HepG2 (cell line): Measurements from ENCODE around the gene CCDC57. TPM values are rescaled to one million over a fixed set of nuclear protein-coding genes. Genes with fewer than 3 reads are reported as not detected.
A peak's percentile ranks its signal among the peaks of the same experiment; 100 is the strongest.

Source experiments
- BCL6 ChIP-seq: IDR thresholded peaks from 2 replicates; pipeline ENCODE4 v1.6.1; 2016; ENCODE audit warnings: missing genetic modification reagents, missing compliant biosample characterization
- CENPX ChIP-seq: sonication (generic); formaldehyde crosslinking; IDR thresholded peaks from 2 replicates; pipeline ENCODE4 v1.9.0; 2021; ENCODE audit warnings: mild to moderate bottlenecking, missing genetic modification reagents, moderate library complexity
- HNF4G ChIP-seq, 2 experiments: sonication (generic) in 1 of 2; formaldehyde crosslinking in 1 of 2; IDR thresholded peaks; 2 replicates each; pipeline versions ENCODE4 v1.4.0 to v1.6.1; 2011 to 2020; ENCODE audit warnings: borderline replicate concordance in 2 of 2, low read depth in 2 of 2, mild to moderate bottlenecking in 2 of 2, low read length in 1 of 2, missing genetic modification reagents in 1 of 2, moderate library complexity in 1 of 2
- PBX3 ChIP-seq: sonication (generic); formaldehyde crosslinking; IDR thresholded peaks from 2 replicates; pipeline ENCODE4 v1.8.1; 2023; ENCODE audit warnings: missing genetic modification reagents, inconsistent platforms, borderline replicate concordance
- POLR2G ChIP-seq: fragments of 200-400 bp; formaldehyde crosslinking; IDR thresholded peaks from 2 replicates; pipeline ENCODE4 v1.6.1; 2018; ENCODE audit warnings: mild to moderate bottlenecking, low read depth, low read length, moderate library complexity
- SALL1 ChIP-seq: sonication (generic); formaldehyde crosslinking; IDR thresholded peaks from 2 replicates; pipeline ENCODE4 v1.8.0; 2022; ENCODE audit warnings: mild to moderate bottlenecking, missing genetic modification reagents
- SMARCC2 ChIP-seq: fragments of 450-650 bp; IDR thresholded peaks from 2 replicates; pipeline ENCODE4 v1.6.1; 2017; ENCODE audit warnings: antibody characterized with exemption, mild to moderate bottlenecking
- WIZ ChIP-seq: sonication (generic); formaldehyde crosslinking; IDR thresholded peaks from 2 replicates; pipeline ENCODE4 v1.5.1; 2020; ENCODE audit warnings: mild to moderate bottlenecking, missing genetic modification reagents
- ZBTB42 ChIP-seq: sonication (generic); formaldehyde crosslinking; IDR thresholded peaks from 2 replicates; pipeline ENCODE4 v1.5.0; 2020; ENCODE audit warnings: mild to moderate bottlenecking, missing genetic modification reagents
- ZMYM2 ChIP-seq: sonication (generic); formaldehyde crosslinking; IDR thresholded peaks from 2 replicates; pipeline ENCODE4 v1.8.0; 2022; ENCODE audit warnings: mild to moderate bottlenecking, missing genetic modification reagents
- ZNF251 ChIP-seq: sonication (generic); formaldehyde crosslinking; IDR thresholded peaks from 2 replicates; pipeline ENCODE4 v1.9.0; 2021; ENCODE audit warnings: mild to moderate bottlenecking, missing genetic modification reagents
- ZNF468 ChIP-seq: sonication (generic); formaldehyde crosslinking; IDR thresholded peaks from 2 replicates; pipeline ENCODE4 v1.8.0; 2022; ENCODE audit warnings: mild to moderate bottlenecking, moderate library complexity, missing genetic modification reagents
- ZSCAN21 ChIP-seq: sonication (generic); formaldehyde crosslinking; IDR thresholded peaks from 2 replicates; pipeline ENCODE4 v1.8.0; 2022; ENCODE audit warnings: mild to moderate bottlenecking, missing genetic modification reagents, moderate library complexity, borderline replicate concordance
- polyA plus RNA-seq, 8 experiments: library from polyadenylated mRNA; depleted of rRNA in 3 of 8; stranded (reverse) in 7 of 8; unstranded in 1 of 8; fragments of >200 nt; fragmentation: Illumina TruSeq in 4 of 8; extraction: Trizol in 4 of 8; gene quantifications; 2 replicates each; pipeline versions ENCODE4 v1.2.1 to v1.2.3, GENCODE V29; 2011 to 2016; ENCODE audit warnings: low read depth in 4 of 8, missing spikeins in 1 of 8, mixed read lengths in 1 of 8; ENCODE audit not compliant: insufficient read depth in 1 of 8
- total RNA-seq, 5 experiments: library from RNA; depleted of rRNA; stranded (reverse); fragments of >200 nt; fragmentation: Illumina TruSeq; extraction: Trizol; gene quantifications; 2 replicates each; pipeline ENCODE4 v1.2.3, GENCODE V29; 2016; ENCODE audit warnings: low read depth in 1 of 5
- TF ChIP-seq, protein P1 (sequence below), 2 experiments: sonication (generic) in 1 of 2; formaldehyde crosslinking in 1 of 2; IDR thresholded peaks; 2 replicates each; pipeline versions ENCODE4 v1.6.1 to v1.9.0; 2014 to 2022; ENCODE audit warnings: antibody characterized with exemption in 1 of 2, borderline replicate concordance in 1 of 2, inconsistent platforms in 1 of 2, low read depth in 1 of 2, missing genetic modification reagents in 1 of 2
- TF ChIP-seq, protein P2 (sequence below): sonication (generic); formaldehyde crosslinking; IDR thresholded peaks from 2 replicates; pipeline ENCODE4 v1.8.1; 2023; ENCODE audit warnings: mild to moderate bottlenecking, moderate library complexity, missing genetic modification reagents
- TF ChIP-seq, protein P3 (sequence below): sonication (generic); formaldehyde crosslinking; IDR thresholded peaks from 2 replicates; pipeline ENCODE4 v1.4.0; 2020; ENCODE audit warnings: missing genetic modification reagents

Gene CCDC57
- total and polyA plus RNA-seq, 2 of the 13 experiments (the other 11 are each of a cell fraction or from before 2014, with no cell fraction given): 59.3 to 59.9 TPM

GRCh38 chr17:82226809-82227628, 14.4 kb upstream of the CCDC57 start (continued):
- TF ChIP-seq, protein P1, sequence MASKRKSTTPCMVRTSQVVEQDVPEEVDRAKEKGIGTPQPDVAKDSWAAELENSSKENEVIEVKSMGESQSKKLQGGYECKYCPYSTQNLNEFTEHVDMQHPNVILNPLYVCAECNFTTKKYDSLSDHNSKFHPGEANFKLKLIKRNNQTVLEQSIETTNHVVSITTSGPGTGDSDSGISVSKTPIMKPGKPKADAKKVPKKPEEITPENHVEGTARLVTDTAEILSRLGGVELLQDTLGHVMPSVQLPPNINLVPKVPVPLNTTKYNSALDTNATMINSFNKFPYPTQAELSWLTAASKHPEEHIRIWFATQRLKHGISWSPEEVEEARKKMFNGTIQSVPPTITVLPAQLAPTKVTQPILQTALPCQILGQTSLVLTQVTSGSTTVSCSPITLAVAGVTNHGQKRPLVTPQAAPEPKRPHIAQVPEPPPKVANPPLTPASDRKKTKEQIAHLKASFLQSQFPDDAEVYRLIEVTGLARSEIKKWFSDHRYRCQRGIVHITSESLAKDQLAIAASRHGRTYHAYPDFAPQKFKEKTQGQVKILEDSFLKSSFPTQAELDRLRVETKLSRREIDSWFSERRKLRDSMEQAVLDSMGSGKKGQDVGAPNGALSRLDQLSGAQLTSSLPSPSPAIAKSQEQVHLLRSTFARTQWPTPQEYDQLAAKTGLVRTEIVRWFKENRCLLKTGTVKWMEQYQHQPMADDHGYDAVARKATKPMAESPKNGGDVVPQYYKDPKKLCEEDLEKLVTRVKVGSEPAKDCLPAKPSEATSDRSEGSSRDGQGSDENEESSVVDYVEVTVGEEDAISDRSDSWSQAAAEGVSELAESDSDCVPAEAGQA (IDR thresholded peaks at IDR 0.05; ENCODE audit: low read depth): 0 out of 2 replicates have a peak, but pooled peaks have one; percentile 16
- TF ChIP-seq, protein P1 (CRISPR knock-in tag; IDR thresholded peaks at IDR 0.05; ENCODE audit: borderline replicate concordance): no peak
- no peak for TF ChIP-seq PBX3
- TF ChIP-seq SMARCC2: no peak
- no peak for TF ChIP-seq ZSCAN21 (CRISPR knock-in tag)
- no peak for TF ChIP-seq WIZ (CRISPR knock-in tag)
- no peak for TF ChIP-seq HNF4G (IDR thresholded peaks at IDR 0.05; ENCODE audit: borderline replicate concordance, low read depth, low read length)
- peak; percentile 81; the same call in 1 of the 2 replicates for TF ChIP-seq HNF4G (CRISPR knock-in tag; IDR thresholded peaks at IDR 0.05; ENCODE audit: borderline replicate concordance, low read depth)
- TF ChIP-seq BCL6: no peak
- TF ChIP-seq SALL1 (CRISPR knock-in tag): peak; percentile 51; the same call in 1 of the 2 replicates
- TF ChIP-seq, protein P2, sequence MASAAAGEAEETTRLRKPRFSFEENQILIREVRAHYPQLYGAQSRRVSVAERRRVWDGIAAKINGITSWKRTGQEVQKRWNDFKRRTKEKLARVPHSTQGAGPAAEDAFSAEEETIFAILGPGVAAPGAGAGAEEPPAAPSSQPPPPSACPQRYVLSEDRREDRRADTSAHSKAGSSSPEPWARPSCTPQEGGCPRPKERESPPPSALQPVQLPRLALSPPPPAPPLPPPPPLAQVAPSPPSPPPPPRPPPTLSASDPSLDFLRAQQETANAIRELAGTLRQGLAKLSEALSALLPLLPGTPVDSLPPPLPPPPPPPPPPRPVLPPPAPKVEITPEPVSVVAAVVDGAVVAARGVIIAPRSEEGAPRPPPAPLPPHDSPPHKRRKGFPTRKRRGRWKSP (CRISPR knock-in tag): peak; percentile 12; the same call in 1 of the 2 replicates
- no peak for TF ChIP-seq CENPX (CRISPR knock-in tag)
- no peak for TF ChIP-seq ZNF251
- peak; percentile 84; the same call in 1 of the 2 replicates for TF ChIP-seq ZBTB42
- TF ChIP-seq POLR2G: peak; percentile 56; the same call in 1 of the 2 replicates
- 0 out of 2 replicates have a peak, but pooled peaks have one; percentile 62 for TF ChIP-seq ZMYM2
- TF ChIP-seq, protein P3, sequence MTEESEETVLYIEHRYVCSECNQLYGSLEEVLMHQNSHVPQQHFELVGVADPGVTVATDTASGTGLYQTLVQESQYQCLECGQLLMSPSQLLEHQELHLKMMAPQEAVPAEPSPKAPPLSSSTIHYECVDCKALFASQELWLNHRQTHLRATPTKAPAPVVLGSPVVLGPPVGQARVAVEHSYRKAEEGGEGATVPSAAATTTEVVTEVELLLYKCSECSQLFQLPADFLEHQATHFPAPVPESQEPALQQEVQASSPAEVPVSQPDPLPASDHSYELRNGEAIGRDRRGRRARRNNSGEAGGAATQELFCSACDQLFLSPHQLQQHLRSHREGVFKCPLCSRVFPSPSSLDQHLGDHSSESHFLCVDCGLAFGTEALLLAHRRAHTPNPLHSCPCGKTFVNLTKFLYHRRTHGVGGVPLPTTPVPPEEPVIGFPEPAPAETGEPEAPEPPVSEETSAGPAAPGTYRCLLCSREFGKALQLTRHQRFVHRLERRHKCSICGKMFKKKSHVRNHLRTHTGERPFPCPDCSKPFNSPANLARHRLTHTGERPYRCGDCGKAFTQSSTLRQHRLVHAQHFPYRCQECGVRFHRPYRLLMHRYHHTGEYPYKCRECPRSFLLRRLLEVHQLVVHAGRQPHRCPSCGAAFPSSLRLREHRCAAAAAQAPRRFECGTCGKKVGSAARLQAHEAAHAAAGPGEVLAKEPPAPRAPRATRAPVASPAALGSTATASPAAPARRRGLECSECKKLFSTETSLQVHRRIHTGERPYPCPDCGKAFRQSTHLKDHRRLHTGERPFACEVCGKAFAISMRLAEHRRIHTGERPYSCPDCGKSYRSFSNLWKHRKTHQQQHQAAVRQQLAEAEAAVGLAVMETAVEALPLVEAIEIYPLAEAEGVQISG (CRISPR knock-in tag): no peak
- no peak for TF ChIP-seq ZNF468 (CRISPR knock-in tag)
